ENCODE data around the gene BLVRA.

GRCh38 chr7:43790834-43791233 lies 32.4 kb downstream of the BLVRA start:
- TF ChIP-seq, protein P1, sequence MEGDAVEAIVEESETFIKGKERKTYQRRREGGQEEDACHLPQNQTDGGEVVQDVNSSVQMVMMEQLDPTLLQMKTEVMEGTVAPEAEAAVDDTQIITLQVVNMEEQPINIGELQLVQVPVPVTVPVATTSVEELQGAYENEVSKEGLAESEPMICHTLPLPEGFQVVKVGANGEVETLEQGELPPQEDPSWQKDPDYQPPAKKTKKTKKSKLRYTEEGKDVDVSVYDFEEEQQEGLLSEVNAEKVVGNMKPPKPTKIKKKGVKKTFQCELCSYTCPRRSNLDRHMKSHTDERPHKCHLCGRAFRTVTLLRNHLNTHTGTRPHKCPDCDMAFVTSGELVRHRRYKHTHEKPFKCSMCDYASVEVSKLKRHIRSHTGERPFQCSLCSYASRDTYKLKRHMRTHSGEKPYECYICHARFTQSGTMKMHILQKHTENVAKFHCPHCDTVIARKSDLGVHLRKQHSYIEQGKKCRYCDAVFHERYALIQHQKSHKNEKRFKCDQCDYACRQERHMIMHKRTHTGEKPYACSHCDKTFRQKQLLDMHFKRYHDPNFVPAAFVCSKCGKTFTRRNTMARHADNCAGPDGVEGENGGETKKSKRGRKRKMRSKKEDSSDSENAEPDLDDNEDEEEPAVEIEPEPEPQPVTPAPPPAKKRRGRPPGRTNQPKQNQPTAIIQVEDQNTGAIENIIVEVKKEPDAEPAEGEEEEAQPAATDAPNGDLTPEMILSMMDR (conservative IDR thresholded peaks at IDR 0.05; ENCODE audit: low read length) = no peak
- no peak for TF ChIP-seq EZH2phosphoT487 (IDR thresholded peaks at IDR 0.05; ENCODE audit: borderline replicate concordance, low read depth, low read length)

All from OCI-LY7 (cell line).